Activated CD8-positive, alpha-beta memory T cell treated with anti-CD3 and anti-CD28 coated beads, Interleukin-2, amount 50 U/mL, for 24 hours (primary cell): ENCODE data around the gene PCDH1.
A peak's percentile ranks its signal among the peaks of the same experiment; 100 is the strongest.

Source experiments
- DNase-seq: peaks from one replicate; pipeline ENCODE4 v3.0.0-alpha.2; 2020; ENCODE audit errors: extremely low read depth

PCDH1 gene

DNA sequence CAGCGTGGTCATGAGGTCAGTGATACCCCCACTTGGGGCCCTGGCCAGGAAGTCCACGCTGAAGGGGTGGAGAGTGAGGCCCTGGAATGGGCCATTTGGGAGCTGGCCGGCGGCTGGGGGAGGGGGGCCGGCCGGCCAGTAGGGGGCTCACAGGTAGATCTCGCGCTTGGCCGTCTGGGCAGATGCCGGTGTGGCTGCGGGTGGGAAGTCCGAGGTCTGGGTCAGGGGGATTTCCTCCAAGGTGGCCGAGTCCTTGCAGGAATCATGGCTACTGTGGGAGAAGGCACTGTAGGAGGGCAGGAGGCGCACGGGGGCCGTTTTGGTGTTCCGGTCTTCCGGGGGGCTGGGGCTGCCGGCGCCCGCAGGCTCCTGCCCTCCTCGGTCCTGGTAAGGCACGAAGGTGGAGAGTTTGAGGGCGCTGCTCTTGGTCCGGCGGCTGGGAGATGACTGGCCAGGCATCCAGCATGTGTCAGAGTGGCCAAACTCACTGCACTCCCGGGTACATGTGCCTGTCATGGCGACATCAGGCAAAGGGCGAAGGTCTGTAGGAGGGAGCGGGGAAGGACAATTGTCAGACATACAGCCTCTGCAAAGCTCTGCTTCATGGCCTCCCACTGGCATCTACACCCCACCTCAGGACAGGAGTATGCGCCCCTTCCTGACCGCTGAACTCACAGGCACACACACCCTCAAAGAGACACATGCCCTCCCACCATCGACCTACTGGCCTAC, 24.1 kb downstream of the PCDH1 start:
- DNase-seq, result no peak

DNA sequence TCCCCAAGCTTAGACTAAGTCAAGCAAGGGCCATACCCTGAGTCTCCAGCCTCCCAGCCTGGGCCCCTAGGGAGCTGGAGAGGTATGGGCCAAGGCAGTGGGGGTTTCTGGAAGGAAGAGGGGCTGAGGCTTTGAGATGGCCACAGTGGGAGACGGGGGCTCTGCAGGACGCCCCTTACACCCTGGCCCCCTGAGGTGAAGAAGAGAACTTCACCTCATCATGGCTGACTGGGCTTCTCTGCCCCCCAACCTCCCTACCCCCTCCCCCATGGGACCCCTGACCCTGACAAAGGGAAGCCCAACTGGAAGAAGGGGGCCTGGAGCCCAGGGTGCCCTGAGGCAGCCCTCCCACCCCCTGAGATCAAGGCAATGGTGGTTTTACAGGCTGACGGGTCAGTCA, 25.8 kb downstream of the PCDH1 start:
- no peak for DNase-seq

DNA sequence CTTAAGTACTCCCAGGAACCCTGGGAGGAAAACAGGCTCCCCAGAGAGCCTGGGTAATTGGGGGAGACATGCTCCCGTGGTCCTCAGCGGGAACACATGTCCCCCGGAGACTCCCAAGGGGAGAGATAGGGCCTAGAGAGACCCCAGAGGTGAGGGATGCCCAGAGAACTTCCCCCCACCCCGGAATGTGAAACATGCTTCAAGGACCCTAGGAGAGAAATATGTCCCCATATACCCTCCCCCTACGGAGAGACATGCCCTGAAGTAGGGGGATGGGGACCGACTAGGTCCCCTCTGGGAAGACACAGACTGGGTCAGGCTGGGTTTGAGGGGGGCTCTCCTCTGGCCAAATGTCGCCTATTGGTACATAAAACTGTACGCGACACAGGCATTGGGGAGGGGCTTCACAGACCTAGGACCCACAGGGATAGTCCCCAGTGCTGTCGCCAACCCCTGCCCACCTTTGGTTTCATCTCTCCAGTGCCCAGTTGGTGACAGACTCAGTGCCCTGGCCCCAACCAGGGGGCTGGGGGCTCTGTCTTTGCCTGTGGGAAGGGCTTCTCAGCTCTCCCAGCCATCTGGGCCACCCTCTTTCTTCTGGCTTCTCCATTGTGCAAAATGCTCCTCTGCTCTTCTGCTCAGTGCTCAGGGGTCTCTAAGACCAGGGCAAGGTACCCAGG, 26.9 kb downstream of the PCDH1 start:
- no peak for DNase-seq

DNA sequence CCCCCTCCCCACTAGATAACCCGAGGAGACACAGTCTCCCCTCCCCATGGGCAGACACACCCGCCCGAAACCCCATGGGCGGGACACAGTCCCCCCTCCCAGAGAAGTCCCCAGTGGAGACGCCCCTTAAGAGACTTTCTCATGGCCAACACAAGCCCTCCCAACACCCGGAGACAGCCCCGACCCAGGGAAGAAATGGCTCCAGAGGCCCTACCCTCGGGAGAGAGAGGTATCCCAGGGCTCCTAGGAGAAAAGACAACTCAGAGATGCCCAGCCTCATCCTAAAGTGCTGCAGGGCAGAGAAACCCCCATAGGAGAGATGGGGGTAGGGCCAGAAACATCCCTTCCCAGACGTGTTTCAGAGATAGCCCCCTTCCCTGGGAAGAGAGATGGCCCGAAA, 27.4 kb downstream of the PCDH1 start:
- no peak for DNase-seq

DNA sequence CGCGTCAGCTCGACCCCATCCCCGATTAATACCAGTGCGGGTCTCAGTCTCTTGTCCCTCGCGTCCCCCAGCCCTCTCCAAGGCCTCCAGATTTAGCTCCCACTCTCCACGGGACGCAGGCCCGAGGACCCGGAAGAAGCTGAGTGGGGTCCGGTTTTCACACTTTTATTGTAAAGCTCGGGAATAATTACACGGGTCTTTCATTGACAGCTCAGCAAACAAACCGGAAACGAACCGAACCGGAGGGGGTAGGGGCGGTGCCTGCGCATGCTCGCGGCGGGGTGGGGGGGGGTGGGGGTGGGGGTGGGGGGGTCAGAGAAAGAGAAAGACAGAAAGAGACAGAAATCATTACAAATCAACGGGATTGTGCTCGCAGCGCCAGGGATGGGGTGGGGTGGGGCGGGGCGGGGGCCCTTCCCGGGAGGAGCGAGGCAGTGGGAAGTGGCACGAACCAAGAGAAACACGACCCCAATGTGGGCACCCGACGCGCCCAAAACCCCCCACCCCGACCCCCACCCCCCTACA, 27.9 kb downstream of the PCDH1 start:
- no peak for DNase-seq

DNA sequence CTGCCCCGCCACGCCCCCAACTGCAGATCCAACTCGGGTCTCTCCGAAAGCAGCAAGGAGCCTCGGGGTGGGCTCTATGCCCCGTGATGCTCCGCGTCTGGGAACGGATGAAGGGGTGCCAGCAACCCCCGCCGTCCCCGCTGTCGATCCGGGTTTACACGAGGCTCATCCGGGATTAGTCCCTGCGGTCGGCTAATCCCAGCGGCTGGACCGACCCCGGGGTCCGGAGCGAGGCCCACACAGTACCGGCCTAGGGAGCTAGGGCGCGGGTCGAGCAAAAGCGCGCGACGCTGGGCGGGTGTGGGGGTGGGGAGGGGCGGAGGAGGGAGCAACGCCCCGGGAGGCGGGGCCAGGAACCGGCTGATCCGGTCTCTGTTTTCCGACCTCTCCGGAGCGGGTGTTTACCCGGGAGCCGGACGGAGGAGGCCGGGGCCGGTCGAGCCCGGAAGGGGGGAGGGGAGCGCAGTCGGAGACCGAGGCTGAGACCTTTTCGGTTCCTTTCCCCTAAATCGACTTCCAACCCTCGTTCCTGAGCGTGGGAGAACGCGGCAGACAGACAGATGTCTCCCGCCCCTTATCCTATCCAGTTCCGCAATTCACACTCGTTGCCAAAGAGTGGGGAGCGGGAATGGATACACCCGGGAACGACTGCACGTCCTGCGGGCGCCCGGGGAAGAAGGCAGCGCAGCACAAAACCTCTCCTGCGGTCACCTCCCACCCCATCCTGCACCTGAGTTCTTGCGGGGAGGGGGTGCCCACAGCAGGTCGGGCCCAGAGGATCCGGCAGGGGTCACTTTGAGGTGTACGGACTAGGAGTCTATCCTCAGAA, 28.6 kb downstream of the PCDH1 start:
- peak; percentile 25 for DNase-seq

DNA sequence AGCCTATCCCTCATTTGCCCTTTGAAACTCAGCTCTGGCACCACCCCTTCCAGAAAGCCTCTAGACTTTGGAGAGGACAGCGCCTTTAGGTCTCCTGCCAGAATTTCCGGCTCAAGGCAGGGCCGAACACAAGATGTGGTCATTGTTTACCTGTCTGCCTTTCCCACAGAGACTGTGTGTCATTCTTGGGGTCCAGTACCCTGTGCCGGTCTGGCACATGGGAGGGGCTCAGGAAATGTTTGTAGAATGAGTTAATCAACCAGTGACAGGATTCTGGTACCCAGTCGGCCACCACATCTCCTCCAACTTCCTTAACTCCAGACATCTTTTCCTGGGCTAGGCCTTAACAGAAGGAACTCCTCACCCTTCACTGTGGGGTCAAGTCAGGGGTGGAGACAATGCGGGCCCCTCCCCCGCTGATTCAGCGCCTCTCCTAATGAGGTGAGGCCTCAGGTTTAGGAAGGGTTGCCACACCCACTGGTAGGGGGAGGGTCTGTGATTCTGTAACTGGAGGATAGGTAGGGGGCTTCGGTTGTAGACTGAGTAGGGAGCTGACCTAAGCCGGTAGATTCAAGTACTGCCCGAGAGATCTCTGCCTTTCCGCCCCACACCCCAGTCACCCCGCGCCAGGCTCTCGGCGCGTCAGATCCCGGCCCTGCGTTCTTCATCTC, 29.3 kb downstream of the PCDH1 start:
- no peak for DNase-seq

DNA sequence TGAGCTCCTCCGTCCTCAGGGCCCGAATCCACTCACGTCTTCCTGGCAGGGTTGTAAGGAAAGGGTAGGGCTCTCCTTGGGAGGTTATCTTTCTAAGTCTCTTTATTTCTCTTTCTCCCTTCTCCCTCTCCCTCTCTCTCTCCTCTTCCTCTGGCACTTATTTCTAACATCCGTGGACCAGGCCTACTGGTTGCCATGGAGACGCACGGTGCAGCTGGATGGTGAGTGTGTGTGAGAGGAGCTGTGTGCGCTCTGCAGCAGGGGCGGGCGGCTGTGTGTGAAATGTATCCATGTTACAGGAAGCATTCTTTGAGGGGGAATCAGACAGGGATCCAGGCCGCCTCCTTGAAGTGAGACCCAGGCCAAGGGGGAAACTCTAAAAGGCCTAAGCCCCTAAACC, 32.2 kb downstream of the PCDH1 start:
- DNase-seq, result no peak

DNA sequence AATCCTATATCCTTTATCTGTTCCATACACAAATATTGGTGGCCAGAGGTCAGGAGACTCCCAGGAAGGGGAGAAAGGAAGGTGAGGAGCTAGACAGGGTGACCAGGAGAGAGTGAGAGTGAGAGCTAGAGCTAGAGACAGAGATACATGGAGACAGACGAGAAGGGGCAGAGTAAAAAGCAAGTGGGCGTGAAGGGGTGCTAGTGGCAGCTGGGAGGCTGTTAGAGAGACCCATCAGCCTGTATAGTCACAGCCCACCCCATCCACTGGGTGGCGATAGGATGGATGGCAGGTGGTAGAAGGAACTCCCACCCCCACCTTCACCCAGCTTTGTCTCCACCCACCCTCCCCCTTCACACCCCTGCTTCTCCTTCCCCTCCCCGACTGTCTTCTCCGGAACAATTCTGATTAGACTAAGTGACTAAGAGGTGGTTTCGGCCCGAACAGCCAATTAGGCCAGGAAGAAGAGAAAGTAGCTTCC, 32.8 kb downstream of the PCDH1 start:
- DNase-seq, result no peak

DNA sequence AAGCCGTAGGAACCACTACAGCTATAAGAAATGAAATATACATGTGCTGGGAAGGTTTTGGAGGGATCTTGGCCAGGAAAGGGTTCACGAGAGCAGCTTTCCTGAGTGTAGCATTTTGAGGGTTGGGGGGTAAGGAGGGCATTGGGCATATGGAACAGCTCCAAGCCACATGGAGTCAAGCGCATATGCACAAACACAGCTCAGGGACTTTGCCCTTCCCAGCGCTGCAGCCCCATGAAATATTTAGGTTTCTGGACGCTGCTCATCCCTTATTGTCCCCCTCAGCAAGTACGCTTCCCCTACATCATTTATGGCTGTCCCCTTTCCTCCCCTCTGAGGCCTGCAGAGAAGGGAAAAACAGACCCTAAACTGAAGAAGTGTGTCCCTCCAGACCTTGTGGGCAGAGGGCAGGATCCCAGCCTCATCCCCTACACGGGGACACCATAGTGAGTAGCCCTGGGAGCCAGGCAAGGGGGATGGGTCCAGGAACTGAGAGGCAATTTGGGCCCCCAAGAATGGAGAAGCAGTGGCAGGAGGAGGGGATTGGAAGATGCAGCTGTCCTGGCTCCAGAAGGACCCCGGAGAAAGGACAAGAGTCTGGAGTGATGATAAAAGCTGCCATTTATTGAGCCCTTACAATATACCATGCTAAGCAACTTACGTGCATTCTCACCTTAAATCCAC, 33.7 kb downstream of the PCDH1 start:
- no peak for DNase-seq

DNA sequence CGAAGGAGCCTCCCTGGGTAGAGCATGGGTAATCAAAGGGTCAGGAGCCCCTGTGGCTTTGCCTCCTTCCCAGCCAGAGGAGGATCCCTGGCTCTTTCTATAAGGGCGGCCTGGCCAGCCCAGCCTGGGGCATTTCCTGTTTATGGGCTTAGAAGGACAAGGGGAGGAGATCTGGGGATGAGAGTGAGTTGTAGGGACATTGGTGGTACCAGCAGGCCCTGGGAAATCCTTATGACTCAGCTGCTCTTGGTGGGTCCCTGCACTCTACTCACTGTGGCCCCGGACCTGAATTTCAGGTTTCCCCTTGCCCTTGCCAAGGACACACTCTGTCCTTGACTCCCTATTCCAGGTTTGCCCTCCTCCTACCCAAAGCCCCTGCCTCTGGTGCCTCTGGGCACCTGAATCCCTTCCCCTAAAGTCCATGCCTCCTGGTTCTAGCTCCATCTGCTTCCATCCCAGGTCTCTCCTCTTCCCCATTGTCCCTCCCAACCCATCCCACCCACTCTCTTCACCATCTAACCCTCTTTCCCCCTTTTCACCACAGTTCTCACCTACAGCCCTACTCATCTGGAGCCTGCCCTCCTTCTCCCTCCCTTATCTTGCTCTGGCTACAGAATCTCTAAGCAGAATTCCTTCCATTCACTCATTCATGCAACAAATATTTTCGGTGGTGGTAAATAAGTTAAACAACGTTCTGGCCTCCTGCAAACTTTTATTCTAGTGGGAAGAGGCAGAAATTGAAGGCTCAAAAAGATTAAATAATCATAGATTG, 34.9 kb downstream of the PCDH1 start:
- DNase-seq, result no peak

DNA sequence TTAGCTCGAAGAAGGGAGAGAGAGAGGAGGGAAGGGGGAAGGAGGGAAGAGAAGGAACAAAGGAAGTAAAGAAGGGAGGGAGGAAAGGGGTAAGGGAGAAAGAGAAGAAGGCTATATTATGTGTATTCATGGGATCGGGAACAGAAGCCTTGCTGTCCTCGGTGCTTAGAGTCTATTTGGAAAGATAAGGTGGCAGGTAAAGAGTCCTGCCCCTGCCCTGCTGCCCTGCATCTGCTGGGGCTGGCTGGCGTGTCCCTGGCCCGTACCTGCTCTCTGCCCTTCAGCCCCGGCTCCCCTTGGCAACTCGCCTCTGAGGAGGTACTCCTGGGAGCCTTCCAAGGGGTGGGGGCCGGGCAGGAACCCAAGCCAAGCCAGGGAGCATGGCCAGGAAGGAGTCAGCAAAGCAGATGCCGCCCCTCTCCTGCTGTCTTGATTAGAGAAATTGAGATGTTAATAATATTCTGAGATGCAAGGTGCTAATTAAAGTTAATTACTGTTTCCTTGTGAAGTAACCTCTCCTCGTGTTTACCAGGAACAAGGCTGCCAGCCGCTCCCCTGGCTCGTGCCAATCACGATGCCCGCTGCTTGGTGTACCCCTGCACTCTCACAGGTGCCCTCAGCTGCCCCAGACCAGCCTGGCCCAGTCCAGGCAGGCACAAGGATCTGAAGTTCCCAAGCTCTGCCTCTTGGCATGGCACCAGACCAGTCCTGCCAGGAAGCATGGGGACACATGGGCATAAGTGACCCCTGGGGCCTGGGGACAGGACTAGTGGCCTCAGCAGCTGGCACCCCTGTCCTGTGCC, 36.6 kb downstream of the PCDH1 start:
- no peak for DNase-seq

DNA sequence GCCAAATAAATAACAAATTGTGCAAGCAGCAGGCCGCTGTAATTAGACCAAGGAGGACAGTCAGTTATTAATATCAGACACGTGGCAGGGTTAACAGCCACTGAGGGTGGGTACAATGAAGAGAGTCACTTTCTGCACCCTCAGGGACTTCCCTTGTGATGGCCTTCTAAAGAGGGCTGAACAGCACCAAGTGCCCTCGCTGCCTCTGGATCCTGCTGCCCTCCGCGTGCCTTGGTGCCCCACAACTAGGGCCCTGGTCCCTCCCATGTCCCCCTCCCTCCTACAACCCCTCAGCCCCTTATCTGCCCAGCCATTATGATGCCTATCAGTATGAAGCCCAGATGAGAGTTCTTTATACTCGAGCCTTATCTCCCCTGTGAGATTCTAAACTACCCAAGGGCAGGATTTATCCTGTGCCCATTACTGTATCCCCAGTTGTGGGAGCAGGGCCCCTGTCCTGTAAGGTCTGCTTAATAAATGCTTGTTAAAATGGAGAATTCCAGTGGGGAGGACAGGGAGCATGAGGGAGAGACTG, 37.3 kb downstream of the PCDH1 start:
- DNase-seq, result no peak

DNA sequence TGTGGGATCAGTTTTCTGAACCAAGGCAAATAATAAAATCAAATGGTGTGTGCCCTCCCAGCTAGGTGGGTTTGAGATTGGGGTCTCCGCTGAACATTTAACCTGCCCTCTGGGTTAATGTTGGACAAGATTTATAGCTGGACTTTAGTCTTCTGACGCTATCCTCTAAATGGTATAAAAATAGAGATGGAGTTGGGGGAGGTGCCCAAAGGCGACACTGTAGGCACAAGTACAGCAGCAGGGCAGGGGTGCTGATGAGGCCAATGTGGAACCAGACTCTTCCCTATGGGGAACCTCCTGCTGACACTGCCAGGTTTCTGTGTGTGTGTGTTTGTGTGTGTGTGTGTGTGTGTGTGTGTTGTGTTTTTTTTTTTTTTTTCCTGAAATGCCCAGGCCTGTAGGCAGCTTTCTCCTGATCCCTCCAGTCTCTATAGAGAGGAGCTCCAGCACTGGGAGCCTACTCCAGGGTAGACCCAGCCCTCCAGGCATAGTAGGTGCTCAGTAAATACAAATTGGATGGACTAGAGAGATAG, 37.9 kb downstream of the PCDH1 start:
- DNase-seq, result no peak

DNA sequence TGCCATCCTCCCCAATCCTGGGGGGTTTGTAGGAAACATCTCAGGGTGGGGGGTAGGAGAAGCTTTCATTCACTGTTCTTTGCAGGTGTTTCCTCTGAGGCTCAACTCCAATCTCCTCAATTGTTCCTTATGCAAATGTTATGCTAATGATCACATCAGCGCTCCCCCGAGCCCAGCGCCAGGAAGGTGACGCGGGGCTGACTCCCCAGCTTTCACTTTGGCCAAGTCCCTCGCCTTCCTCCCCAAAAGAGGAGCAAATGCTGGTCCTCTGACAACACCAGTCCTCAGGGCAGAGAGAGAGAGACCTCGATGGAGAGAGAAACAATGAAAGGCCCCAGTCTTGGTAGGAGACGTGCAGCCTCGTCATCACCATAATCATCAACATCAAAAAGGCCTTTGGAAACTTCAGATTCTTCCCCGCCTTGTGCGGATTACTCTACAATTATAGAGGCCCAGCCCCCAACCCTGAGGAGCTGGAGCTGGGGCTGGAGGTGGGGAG, 39.1 kb downstream of the PCDH1 start:
- no peak for DNase-seq

DNA sequence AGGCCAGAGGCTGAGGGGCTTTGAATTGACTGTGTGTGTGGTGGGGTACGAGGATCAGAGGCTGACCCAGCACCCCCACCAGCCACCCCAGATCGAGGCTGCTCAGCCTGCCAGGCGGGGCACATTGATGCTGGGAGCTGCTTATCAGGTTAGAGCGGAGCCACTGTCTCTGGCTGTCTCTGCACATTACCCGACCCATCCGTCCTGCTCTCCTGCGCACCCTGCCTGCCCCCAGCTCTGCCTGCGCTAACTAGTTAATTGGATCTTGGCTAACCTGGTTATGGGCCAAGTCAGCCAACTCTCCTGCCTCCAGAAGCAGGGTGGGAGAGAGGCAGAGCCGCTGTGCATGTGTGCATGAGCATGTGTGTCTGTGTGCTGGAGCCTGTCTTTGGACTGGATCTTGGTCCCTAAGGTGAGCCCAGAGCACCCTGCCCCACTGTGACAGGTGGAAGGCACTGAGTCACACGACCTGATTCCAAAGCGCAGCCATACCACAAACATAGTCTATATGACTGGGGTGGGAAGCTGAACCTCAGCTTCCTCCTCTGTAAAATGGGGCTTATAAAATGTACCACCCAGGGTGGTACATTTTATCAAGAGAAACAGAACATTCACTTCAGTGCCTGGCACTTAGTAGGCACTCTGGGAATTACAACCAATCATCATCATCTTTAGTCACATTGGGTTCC, 39.7 kb downstream of the PCDH1 start:
- no peak for DNase-seq

DNA sequence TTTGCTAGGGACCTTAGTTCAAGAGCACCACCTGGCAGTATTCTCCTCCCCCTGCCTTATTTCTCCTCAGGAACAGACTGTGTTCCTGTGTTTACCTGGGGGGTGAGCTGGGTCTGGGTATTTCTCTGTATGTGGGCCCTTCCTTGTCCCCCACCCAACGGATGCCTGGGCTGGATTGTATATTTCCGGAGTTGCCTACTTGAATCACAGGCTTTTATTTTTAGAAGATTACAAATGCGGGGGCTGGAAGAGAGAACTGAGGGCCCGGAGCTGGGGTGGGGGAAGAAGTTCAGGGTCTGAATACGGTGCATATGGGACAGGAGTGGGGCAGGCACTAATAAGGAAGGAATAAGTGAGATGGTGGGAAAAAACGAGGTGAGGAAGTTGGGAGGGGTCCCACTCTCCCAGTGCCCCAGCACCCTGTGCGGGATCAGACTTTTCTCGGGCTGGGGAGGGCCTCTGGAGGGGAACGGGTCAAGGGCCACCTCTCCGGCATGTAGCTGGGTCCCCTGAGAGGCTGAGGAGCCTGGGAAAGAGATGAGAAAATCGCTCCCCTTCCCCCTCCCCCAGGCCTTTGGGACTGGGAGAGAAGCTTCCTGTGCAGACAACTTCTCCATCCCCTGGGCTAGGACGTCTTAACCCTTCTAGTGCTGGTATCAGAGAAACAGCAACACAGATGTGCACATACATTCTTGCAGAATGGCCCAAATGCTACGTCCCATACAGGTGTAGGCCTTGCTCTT, 42.1 kb downstream of the PCDH1 start:
- no peak for DNase-seq

DNA sequence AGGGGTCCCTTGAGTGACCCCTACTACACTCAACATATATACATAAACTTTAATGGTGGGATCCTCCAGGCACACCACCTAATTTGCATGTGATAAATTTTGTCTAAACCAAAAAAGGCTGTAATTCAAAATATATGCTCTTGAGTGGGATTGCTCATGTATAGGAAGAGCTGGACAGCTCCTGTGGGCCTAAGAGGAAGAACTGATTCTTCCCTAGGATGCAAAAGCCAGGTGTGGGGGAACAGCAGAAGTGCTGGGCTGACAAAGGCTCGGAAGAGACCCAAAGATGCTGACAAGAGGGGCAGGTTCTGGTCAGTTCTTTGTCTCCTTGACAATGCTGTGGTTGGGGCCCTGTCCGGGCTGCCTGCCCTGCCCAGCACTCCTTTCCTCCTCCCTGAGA, 43.9 kb downstream of the PCDH1 start:
- DNase-seq, result no peak
